NCI-H774 (cell line): Measurements from ENCODE around the gene KANK2.
"Not testable (repeated sequence)": the region's sequence is repeated elsewhere in the genome, so short reads cannot be mapped to it uniquely, and the experiment has no call there.

Experiments
- DNase-seq: peaks from one replicate; lab custom pipeline; 2025; lab: John Stamatoyannopoulos, UW

Gene KANK2

DNA sequence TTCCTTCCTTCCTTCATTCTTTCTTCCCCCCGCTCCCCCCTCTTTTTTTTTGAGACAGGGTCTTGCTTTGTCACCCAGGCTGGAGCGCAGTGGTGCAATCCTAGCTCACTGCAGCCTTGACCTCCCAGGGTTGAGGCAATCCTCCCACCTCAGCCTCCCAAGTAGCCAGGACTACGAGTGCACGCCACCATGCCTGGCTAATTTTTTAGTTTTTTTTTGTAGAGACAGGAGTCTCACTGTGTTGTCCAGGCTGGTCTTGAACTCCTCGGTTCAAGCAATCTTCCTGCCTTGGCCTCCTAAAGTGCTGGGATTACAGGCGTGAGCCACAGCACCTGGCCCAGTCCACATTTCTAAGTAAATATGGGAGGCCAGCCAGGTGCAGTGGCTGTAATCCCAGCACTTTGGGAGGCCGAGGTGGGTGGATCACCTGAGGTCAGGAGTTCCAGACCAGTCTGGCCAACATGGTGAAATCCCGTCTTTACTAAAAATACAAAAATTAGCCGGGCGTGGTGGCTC lies 57.3 kb downstream of the KANK2 start:
- DNase-seq = not testable (repeated sequence)

DNA sequence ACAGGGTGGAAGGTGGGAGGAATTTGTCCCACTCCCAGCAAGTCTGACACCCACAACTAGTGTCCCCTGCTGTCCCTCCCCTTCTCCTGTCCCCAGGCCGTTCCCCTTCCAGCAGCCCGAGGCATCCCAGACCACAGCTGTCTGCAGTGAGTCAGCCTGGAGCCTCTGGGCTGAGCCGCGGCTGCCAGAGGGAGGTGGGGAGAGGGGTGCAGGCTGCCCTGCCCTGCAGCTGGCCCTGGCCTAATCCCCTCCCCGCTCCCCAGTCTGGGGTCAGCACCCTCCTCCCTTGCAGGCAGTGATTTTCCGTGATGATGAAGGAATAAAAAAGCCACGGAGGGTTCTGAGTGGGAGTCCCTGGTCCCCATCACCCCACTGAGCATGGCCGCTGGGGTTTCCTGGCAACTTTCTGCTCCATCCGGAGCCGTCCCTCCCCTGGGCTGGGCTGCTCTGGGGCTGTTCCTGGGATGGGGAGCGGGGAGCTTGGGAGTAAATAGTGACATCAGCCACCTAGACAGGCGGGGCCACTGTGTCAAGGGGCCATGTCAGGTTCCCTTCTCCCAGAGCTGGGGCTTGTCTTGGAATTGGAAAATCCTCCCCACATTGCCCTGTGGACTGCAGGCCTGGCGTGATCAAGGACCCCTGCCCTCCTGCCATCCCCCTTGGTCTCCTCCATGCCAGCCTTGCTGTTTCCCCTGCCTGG lies 58.6 kb downstream of the KANK2 start:
- DNase-seq = no peak

DNA sequence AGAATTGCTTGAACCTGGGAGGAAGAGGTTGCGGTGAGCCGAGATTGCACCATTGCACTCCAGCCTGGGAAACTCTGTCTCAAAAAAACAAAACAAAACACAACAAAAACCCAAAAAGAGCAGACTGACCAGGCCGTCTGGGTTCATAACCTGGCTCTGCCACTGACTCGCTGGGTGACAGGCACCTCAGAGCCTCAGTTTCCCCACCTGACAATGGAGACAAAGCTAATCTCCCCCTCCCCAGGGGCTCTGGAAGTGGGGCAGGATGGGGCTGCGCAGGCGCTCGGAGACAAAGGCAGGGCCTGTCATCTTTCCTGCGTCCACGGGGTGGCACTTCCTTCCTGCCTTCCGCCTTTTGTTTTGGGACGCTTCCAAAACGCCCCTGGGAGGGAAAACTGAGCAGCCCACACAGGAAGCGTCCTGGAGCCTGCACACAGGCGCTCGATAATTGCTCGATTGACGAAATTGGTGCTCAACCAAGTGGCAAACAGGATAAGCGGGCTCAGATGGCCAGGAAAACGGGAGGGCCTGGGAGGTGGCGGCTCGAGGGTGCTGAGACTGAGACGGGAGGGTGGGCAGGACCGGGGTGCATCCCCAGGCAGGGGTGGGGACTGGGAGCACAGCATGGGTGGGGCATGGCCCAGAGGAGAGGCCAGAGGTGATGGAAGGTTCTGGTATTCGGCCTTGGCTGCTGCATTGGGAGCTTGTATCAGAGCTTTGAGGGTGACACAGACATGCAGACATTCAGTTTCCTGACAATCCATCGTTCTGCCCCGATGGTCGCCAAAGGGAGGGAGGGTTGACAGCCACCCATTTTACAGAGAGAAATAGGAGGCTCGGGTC lies 59.6 kb downstream of the KANK2 start:
- peak; percentile 64 for DNase-seq

- no peak for DNase-seq
Observed at GRCh38 chr19:11136400-11137101, 60.8 kb downstream of the KANK2 start.

DNA sequence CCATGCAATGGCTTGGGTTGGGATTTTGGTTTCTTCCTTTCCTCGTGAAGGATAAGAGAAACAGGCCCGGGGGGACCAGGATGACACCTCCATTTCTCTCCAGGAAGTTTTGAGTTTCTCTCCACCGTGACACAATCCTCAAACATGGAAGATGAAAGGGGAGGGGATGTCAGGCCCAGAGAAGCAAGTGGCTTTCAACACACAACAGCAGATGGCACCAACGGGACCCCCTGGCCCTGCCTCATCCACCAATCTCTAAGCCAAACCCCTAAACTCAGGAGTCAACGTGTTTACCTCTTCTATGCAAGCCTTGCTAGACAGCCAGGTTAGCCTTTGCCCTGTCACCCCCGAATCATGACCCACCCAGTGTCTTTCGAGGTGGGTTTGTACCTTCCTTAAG lies 65.9 kb downstream of the KANK2 start:
- DNase-seq = no peak

DNA sequence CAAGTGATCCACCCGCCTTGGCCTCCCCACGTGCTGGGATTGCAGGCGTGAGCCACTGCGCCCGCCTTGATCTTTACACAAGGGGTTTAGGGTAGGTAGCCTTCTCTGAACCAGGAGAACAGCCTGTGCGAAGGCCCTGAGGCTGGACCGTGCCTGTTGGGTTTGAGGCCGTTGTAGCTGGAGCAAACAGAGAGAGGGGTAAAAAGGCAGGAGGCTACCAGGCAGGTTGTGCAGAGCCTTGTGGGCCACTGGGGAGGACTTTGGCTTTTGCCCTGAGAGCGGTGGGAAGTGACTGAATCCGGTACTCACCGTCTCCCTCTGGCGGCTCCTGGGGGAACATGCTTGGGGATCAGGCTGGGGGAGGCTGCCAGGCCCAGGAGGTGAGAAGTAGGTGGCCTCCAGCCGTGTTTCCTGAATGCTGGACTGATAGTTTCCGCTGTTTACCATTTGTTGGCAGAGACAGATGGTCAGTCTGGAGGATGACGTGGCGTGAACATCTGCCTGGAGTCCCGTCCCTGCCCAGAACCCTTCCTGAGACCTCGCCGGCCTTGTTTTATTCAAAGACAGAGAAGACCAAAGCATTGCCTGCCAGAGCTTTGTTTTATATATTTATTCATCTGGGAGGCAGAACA lies 66.4 kb downstream of the KANK2 start:
- DNase-seq = peak; percentile 16

GRCh38 chr19:11127905-11128304 lies 69.4 kb downstream of the KANK2 start:
- DNase-seq = no peak

DNA sequence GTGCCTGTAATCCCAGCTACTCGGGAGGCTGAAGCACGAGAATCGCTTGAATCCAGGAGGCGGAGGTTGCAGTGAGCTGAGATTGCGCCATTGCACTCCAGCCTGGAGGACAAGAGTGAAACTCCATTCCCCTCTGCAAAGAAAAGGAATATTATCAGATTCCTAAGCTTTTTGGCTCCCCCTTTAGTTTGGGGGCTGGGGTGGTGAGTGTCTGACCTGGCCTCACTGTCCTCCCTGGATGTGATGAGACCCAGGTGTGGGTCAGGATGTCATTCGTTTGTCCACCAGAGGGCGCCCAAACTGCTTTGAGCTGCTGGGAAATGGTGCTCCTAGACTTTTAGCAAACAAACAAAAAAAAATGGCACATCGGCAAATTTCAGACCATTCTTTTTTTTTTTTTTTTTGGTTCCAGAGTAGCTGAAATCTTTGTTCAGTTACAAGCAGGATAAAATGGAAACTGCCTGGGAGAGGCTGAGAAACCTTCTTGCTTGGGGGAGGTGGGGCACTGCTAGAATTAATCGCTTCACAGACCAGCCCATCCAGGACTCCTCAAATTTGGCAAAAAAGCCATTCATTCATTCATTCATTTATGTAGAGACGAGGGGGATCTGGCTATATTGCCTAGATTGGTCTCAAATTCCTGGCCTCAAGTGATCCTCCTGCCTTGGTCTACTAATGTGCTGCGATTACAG lies 71.2 kb downstream of the KANK2 start:
- peak; percentile 21 for DNase-seq

GRCh38 chr19:11124157-11124556 lies 73.2 kb downstream of the KANK2 start:
- not testable (repeated sequence) for DNase-seq

DNA sequence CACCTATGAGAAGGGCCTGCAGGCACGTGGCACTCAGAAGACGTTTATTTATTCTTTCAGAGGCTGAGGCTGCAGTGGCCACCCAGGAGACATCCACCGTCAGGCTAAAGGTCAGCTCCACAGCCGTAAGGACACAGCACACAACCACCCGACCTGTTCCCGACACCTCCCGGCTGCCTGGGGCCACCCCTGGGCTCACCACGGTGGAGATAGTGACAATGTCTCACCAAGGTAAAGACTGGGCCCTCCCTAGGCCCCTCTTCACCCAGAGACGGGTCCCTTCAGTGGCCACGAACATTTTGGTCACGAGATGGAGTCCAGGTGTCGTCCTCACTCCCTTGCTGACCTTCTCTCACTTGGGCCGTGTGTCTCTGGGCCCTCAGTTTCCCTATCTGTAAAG lies 74.2 kb downstream of the KANK2 start:
- no peak for DNase-seq

GRCh38 chr19:11121963-11122362 lies 75.4 kb downstream of the KANK2 start:
- not testable (repeated sequence) for DNase-seq

GRCh38 chr19:11116507-11116906 lies 80.8 kb downstream of the KANK2 start:
- no peak for DNase-seq

DNA sequence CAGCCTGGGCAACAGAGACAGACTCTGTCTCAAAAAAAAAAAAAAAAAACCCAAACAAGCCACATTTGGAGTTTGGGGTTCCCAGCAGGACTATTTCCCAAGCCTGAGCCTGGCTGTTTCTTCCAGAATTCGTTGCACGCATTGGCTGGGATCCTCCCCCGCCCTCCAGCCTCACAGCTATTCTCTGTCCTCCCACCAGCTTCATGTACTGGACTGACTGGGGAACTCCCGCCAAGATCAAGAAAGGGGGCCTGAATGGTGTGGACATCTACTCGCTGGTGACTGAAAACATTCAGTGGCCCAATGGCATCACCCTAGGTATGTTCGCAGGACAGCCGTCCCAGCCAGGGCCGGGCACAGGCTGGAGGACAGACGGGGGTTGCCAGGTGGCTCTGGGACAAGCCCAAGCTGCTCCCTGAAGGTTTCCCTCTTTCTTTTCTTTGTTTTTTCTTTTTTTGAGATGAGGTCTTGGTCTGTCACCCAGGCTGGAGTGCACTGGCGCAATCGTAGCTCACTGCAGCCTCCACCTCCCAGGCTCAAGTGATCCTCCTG lies 81.4 kb downstream of the KANK2 start:
- no peak for DNase-seq

- no peak for DNase-seq
Observed at GRCh38 chr19:11115042-11115441, 82.3 kb downstream of the KANK2 start.
